Dermis microvascular lymphatic vessel endothelial cell (primary cell): Measurements from ENCODE around the gene DAAM1. TPM values are rescaled to one million over a fixed set of nuclear protein-coding genes. Genes with fewer than 3 reads are reported as not detected.

Experiments
- DNase-seq, 2 donors: peaks; one replicate each; pipeline versions ENCODE4 v3.0.0 to v3.0.0-alpha.2; 2010; ENCODE audit warnings: low read depth in 2 of 2
- total RNA-seq: library from RNA; depleted of rRNA; stranded (reverse); fragments of >200 nt; gene quantifications from 2 replicates; pipeline ENCODE4 v1.2.1, GENCODE V29; 2014

DAAM1 gene
- total RNA-seq, 1 donor from 2014 or later, result 32.1 TPM

DNA sequence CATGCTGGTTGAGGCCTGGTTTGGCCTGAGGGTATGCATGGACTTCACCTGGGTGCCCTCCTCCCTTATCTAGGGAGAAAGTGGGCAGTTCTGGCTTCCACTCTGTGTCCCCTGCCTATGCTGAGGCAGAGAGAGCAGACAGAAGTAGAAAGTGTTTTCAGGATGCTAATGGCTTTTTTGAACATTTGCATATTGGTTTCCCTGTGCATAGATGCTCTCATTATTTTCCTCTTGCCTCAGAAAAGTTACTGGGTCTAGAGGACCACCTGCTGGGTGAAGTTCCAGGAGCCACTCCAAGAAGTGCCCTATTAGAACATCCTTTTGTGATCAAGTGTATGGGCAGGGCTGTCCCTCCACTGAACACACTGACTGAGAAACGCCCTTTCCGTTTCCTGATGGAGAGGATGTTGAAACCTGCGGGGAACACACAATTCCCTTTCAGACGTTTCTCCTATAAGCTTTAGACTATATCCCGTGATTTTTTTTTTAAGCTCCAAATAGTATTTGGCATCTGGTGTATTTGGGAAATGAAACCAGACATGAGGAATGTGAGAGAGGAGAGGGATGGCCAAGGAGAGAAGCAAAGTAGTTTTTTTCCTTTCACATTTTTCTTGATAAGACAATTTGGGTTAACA is 66.6 kb downstream of the DAAM1 start:
- peak in 1 of 2 donors; percentile 52 for DNase-seq

DNA sequence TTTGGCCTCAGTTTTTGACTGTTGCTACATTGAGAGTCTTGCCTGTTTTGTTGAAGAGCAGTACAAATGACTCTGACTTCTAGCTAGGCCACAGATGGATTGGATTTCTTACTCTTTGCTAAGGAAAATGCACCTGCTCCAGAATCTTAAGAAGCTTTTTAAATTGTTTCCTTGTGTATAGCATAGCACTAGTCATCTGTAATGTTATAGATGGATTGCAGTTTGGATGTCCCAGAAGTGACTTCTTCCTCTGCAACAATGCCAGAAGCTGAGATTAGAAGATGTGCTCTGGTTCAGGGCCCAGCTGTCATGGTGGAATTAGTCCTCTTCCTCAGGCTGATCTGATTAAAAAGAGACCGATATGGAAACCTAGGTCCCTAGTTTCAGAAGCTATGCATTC is 67.9 kb downstream of the DAAM1 start:
- DNase-seq, result no peak

DNA sequence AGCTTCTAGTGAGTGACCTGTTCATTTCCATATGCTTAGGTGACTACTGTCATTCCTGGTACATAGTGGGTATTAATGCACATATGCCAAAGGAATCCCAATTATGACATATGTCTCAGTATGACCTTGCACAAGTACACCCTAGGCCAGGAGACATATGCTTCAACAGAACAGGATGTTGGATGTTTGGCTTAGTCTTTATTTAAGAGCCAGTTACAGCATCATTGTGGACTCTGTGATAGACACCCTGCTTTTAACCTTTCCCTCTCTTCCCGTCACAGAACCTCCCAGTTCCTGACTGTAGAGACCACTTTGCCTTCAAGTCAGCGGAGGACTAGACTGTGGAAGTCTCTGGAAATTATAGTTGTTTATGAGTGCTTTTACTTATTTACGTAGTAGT is 72.9 kb downstream of the DAAM1 start:
- no peak for DNase-seq

DNA sequence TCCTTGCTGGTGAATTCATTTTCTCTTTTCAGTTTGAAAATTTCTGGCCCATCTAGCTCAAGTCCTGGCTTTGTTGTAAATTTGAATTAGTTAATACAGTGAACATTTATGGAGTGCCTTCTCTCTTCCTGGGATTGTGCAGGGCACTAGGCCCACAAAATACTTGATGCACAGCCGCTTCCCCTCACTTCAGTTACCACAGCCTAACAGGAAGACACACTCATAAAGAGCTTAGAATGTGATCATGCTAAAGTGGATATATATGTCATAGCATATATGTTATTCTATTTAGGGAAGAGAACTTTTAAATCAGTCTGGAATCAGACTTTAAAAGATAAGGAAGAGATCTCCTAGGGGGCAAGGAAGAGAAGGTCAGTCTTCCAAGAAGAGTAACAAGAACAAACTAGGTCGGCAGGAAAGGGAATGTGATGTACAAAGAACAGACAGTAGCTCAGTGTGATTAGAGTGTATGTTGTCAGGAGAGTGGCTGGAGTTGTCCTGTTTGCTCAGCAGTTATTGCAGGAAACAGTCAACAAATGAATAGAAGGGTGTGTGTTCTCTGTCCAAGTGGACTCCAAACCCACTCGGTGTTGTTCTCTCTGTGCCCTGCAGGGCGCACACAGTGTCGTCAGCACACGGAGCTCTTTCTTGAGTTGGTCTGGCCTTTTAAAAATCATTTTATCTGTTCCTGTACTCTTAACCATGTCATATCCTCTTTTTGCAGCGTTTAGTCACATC is 74.4 kb downstream of the DAAM1 start:
- peak; percentile 28 to 56 for DNase-seq

DNA sequence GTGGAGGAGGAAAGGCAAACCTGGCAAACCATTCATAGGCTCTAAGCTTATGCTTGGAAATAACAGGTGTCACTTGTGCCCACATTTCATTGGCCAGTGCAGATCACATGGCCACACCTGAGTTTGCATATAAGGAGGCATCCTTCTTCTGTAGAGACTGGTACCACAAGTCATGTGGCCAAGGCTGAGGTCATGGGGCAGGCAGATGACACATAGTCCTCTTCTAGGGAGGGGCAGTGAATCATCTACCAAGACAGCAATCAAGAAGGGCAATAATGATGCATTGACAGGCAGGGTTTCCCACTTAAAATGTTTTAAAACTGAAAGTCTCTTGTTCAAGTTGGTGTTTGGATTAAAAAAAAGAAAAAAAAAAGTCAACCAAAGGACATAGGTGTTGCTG is 77.3 kb downstream of the DAAM1 start:
- DNase-seq, result no peak

DNA sequence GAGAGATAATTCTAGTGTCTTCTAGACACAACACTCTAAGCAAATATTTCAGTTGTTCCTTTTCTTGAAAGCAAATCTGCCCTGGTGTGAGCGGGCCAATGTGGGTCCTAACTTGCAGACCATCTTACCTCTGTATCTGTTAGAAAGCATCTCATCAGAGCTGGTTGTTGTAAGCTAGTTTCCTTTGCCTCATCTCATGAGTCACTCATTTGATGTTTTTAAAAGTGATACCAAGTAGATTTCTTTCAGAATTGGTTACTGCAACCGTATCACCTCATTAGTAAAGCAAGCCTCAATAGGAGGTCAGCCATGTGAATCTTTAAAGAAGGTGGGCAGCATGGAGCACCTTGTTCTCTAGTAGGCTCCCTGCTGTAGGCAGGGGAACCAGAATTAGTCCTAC is 78.6 kb downstream of the DAAM1 start:
- no peak for DNase-seq

DNA sequence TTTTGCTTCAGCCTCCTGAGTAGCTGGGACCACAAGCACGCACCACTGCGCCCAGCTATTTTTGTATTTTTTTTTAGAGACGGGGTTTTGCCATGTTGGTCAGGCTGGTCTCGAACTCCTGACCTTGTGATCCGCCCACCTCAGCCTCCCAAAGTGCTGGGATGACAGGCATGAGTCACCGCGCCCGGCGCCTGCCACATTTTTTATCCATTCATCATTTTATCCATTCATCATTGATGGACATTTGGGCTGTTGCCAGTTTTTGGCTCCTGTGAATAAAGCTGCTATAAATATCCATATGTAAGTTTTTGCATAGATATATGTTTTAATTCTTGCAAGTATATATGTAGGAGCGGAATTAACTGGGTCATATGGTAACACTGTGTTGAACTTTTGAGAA is 79.5 kb downstream of the DAAM1 start:
- peak in 1 of 2 donors; percentile 78 for DNase-seq

DNA sequence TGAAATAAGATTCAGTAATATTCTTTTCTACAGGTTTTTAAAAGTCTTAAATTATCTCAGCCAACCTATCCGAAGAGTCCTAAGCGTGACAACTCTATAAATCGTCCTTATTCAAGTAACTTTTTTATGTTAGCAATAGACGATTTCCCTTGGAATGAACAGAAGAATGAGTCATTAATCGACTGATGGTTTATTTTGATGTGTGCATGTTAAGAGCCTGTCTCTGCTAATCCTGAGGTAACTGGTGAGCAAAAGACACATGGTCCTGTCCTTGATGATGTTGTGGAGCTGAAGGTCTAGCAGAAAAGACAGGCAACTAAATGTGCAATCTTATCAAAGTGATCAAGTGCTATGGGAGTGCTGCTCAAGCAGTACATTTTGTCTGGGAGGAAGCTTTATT is 80.4 kb downstream of the DAAM1 start:
- peak in 1 of 2 donors; percentile 21 for DNase-seq

DNA sequence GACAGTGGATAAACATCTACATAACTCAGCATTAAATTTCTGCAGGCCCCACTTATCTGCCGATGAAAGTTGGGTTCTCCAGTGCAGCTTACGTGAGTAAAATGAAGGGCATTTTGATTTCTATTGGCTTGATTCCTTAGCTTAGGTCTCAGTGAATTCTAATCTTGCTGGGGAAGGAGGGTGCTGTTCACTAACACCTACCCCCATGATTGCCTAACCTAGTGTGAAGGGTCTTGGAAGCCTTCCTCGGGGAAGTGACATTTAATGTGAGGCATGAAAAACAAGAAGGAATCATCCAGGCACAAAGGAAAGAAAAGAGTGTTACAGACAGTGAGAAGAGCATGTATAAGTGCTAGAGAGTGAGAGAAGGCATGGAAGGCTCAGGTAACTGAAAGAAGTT is 81.0 kb downstream of the DAAM1 start:
- no peak for DNase-seq

DNA sequence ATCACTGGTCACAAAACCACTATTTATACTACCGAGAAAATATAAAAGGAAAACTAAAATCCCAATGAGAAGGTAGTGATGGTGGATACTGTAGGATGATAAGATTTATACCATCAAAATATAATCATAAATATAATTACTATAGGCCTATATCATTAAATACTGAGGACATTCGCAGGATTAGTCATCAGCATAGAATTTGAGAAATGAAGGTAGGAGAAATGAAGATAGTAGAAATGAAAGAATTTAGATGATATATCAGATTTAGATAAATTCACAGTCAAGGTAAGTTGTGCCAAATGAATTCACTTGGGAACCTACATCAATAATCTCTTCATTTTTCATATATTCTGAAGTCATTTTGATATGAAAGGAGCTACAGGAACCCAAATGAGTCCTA is 82.8 kb downstream of the DAAM1 start:
- no peak for DNase-seq

DNA sequence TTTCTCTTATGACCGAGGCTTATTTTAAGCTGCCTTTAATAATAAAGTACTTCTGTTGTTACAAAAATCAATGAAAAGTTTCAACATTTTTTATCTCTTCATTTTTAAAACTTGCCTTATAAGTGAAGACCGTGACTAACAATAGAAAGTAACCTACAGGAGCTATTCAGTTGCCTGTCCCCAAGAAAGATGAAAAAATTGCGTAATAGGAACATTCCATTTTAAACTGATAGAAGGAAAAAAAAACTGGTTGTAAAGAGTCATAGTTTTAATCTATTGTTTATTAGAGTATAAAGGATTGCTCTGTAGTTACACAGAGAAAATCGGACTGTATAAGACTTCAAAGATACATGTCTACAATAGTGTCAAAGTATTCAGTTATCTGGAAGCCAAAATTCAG is 83.3 kb downstream of the DAAM1 start:
- DNase-seq, result no peak

DNA sequence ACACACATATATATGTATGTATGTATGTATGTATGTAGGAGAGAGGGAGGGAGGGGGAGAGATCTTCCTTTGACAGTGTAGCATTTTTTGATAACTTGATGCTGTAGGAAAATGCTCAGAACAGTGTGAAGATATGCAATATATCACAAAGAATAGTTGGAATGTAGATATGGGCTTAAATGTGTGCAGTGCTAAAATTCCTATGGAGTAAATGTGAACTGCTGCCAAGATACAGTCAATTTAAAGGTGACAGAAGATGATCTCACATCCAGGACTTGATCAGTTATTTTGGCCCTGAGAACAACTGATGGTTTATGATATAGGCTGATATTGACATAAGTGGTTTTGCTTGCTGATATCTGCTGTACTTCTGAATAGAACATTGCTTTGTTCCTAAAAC is 84.2 kb downstream of the DAAM1 start:
- no peak for DNase-seq

DNA sequence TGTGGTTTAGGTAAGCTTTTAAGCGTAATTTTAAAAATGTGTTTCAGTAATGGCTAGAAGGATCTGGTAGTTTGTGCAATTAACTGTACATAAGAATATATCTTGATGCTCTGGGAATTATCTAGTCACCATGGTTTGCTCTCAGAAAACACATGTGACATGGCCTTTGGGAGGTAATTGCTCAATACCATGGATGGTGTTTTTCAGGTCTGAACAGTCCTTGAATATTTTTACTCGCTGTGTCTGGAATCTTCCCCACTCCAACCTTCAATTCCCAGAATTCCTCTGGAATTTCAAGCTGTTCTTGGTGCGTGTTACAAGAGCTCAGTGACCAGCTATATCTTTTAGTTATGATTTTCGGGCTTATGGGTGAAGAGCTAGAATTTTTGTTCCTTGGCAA is 85.3 kb downstream of the DAAM1 start:
- DNase-seq, result no peak

DNA sequence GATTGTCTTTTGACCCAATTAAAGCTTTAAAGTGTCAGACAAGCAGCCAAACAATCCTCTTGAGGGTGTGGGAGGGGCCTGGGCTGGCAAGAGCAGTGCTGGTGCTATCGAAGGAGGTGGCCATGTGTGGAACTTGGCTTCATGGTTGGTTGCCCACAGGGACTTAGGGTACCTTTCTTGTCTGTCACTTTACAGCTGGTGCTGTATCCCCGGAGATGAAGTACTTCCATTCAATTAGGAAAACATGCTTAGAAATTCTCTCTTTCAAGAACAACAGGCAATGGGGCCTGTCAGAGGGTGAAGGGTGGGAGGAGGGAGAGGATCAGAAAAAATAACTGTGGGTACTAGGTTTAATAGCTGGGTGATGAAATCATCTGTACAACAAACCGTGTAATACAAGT is 86.5 kb downstream of the DAAM1 start:
- DNase-seq, result no peak

DNA sequence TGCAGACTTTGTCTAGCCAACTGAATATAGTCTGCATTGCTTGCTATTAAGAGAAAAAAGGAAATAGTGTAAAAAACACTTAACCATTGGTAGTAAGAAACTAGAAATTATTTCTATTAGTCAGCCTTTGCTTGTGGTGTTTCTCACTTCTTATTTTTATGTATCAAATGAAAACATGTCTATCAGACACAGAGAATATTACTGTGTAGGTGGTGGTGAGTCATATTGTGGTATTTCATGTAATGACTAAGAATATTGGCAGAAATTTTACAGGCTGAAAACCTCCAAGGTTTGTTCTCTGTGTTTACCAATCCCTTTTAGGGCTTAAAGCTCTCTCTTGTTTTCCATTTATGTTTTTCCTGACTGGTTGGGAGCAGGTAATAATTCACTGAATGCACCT is 87.2 kb downstream of the DAAM1 start:
- peak; percentile 51 to 92 for DNase-seq

DNA sequence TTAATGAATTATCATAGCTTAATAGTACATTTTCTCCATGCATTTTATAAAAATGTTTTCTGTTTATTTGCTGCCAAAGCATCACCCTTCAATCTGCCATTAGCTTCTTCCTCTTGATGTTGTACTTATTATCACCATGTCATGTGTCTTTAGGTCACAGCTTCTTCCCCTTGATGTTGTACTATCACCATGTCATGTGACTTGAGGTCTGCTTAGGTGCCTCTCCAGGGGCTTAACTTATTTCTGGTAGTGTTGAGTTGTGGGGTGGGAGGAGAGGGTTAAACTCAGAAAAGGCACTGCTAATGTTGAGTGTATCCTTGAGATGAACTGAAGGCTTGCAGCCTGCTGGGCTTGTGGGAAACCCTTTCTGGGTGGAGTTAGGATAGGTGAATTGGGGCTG is 87.8 kb downstream of the DAAM1 start:
- no peak for DNase-seq

DNA sequence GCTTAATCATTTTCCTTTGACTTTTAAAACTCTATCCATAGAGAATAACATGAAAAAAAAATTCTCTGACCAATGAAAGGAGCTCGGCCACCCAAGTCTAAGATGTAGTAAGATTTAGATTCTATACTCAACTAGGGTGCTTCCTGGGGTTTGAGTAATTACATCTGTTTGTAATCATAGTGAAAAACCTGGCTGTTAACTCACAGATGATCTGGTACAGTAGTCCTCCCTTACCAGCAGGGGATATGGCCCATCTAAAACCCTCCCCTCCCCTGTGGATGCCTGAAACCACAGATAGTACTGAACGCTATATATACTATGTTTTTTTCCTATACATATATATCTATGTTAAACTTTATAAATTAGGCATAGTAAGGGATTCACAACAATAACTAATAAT is 89.2 kb downstream of the DAAM1 start:
- DNase-seq, result no peak

DNA sequence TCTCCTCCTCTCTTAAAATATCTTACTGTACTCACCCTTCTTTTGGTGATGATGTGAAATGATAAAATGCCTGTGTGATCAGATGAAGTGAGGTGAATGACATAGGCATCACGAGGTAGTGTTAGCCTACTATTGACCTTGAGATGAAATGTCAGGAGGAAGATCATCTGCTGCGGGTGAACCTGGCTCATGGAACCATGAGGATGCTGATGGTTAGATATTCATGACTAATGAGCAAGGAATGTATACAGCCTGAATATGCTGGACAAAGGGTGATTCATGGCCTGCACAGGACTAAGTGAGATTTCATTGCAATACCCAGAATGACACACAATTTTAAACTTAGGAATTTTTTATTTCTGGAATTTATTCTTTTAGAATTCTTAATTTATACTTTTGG is 89.6 kb downstream of the DAAM1 start:
- peak; percentile 66 to 89 for DNase-seq

DNA sequence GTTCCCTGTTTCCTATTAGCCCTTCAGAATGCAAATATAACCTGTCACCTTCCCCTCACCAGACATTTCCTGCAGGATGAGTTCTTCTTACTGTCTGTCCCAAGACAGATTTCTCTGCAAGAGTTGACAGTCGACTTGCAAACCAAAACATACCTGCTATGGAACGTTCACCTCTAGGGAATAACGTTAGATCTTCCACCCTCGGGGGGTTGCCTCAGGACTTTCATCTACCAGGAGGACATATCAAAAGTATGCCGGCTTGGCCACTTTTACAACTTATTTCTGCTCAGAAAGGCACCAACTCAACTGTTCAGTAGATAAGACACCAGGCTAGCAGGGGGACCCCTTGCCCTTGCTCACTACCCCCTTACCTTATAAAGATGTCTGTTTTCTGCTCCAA is 92.5 kb downstream of the DAAM1 start:
- DNase-seq, result no peak

DNA sequence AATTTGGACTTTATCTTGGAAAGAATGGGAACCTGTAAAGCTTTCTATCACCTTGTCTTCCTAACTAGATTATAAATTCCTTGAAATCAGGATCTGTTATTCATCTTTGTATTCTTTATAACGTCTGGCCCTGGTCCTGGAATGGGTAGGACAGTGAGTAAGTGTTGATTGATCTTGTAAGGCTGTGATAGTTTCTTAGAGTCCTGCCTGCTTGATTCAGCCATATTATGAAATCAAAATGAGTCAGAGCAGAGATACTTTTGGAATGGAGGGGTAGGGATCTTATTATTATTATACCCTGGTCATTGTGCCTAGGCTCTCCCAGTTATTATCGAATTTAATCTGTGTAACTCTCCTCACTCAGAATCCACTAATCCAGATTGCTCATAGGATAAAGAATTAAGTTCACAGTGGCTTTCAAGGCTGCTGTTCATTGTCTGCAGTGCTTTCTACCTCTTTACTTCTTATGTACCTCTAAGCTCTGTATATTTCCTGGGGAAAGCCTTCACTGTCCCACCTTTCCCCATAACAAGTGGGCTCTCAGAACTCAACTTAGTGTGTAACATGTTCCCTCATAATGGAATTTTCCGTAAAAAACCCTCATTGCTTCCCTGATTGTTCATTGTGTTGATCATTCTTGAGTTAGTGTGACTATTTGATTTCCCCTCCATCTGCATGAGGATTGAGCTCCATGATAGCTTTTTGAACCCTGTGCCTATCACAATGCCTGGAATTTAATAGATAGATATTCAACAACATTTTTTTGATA is 93.3 kb downstream of the DAAM1 start:
- no peak for DNase-seq

DNA sequence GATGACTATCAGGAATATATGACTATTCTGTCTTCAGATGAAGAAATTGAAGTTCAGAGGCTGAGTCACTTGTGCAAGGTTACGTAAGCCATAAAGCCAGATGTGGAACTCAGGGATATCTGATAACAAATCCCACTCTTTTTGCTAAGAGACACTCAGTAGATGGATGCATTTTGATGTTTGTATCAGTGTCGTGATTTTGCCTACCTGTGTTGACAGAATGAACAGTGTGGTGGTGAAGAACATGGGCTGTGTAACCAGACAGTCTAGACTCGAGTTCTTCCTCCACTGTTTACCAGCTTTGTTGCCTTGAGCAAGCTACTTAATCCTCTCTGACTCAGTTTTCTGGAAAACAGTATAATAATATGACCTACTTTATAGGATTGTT is 93.9 kb downstream of the DAAM1 start:
- DNase-seq, result no peak

DNA sequence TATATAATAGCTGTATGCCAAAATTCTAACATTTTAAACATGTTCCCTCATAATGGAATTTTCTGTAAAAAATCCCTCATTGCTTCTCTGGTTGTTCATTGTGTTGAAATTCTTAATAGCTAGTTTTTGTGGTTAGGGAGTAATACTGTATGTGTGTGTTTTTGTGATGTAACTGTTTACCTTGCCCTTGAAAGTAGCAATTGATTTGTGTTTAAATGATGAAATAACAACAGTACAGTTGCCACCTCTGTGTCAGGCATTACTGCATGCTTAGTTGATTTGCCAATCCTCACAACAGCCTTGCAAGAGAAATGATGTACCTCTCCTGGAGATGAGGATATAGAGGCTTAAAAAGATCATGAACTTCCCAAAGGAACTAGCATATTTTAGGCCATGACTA is 94.9 kb downstream of the DAAM1 start:
- no peak for DNase-seq

DNA sequence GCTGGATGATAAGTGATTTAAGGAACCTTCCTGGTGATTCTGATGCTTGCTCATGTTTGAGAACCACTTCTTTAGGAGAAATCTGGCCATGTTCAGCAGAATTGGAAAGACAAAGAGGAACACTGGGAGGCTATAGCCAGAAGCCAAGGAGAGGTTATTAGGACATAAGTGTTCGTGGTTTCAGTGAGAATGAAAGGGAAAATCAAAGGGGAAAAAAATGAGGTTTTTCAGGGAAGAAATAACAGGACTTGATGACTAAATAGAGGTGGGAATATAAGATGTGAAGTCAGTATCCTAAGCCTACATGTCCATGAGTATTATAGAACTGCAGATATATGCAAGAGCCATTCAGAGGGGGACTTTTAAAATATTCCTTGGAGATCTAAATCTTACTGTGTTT is 95.6 kb downstream of the DAAM1 start:
- DNase-seq, result no peak
